IMR-90 (cell line): ENCODE data around the gene DCANP1. TPM values are rescaled to one million over a fixed set of nuclear protein-coding genes. Genes with fewer than 3 reads are reported as not detected.

Source experiments
- ATAC-seq: fragments of 200-7000 bp; cut with Tn5 transposase; 2 replicates; pipeline ENCODE4 v1.9.1; 2020; ENCODE audit warnings: low read depth, mild to moderate bottlenecking, moderate library complexity
- BruUV-seq: library from RNA; stranded (reverse); fragments of 400-500 nt; replicated peaks from 2 replicates; lab custom pipeline; 2021; lab: Mats Ljungman, UMichigan
- CTCF ChIA-PET: fragments of 300-600 bp; formaldehyde crosslinking; extraction: SDS; loops from one replicate; lab custom pipeline; 2021; ENCODE audit warnings: antibody characterized with exemption; lab: Yijun Ruan, JAX
- POLR2A ChIA-PET: fragments of 300-600 bp; sonication (Branson Sonifier 250); formaldehyde crosslinking; loops from one replicate; lab custom pipeline; 2022; ENCODE audit warnings: antibody characterized with exemption; ENCODE audit not compliant: unreplicated experiment; lab: Charles Lee
- DNase-seq: peaks from one replicate; pipeline ENCODE4 v3.0.0; 2013
- H2AFZ ChIP-seq: replicated peaks from 2 replicates; pipeline ENCODE3; 2013; ENCODE audit warnings: low read length, mild to moderate bottlenecking; ENCODE audit not compliant: poor library complexity
- H2AK5ac ChIP-seq: 2 replicates; pipeline ENCODE4 v1.6.1; 2013; ENCODE audit warnings: low read depth, low read length, inconsistent platforms
- H2AK9ac ChIP-seq: replicated peaks from 2 replicates; pipeline ENCODE3; 2013; ENCODE audit warnings: mild to moderate bottlenecking, low read depth, low read length, moderate library complexity; ENCODE audit not compliant: poor library complexity
- H2BK120ac ChIP-seq: 2 replicates; pipeline ENCODE4 v1.6.1; 2013; ENCODE audit warnings: low read depth, low read length, inconsistent platforms
- H2BK15ac ChIP-seq: 3 replicates; pipeline ENCODE4 v1.6.1; 2013; ENCODE audit warnings: low read depth, low read length, inconsistent platforms
- H2BK20ac ChIP-seq: 2 replicates; pipeline ENCODE4 v1.6.1; 2013; ENCODE audit warnings: low read depth, mild to moderate bottlenecking, inconsistent platforms, low read length, moderate library complexity
- H2BK5ac ChIP-seq: 2 replicates; pipeline ENCODE4 v1.6.1; 2013; ENCODE audit warnings: mild to moderate bottlenecking, low read depth, low read length, inconsistent platforms; ENCODE audit not compliant: poor library complexity, severe bottlenecking
- H3K14ac ChIP-seq: replicated peaks from 2 replicates; pipeline ENCODE4 v1.6.1; 2013; ENCODE audit warnings: low read depth, low read length, inconsistent platforms
- H3K18ac ChIP-seq: 2 replicates; pipeline ENCODE4 v1.6.1; 2013; ENCODE audit warnings: low read depth, low read length, control low read depth
- H3K23ac ChIP-seq: 2 replicates; pipeline ENCODE4 v1.6.1; 2013; ENCODE audit warnings: low read depth, low read length, inconsistent platforms
- H3K27ac ChIP-seq: 2 replicates; pipeline ENCODE4 v1.5.1; 2013; ENCODE audit warnings: mild to moderate bottlenecking, control low read depth, low read length; ENCODE audit not compliant: insufficient read depth
- H3K27me3 ChIP-seq: 2 replicates; pipeline ENCODE4 v1.6.1; 2013; ENCODE audit warnings: low read length; ENCODE audit not compliant: control insufficient read depth, insufficient read depth
- H3K36me3 ChIP-seq: 2 replicates; pipeline ENCODE4 v1.6.1; 2013; ENCODE audit warnings: low read length, mixed read lengths; ENCODE audit not compliant: control insufficient read depth, insufficient read depth
- H3K4ac ChIP-seq: 2 replicates; pipeline ENCODE4 v1.6.1; 2013; ENCODE audit warnings: low read depth, low read length, inconsistent platforms
- H3K4me1 ChIP-seq: 2 replicates; pipeline ENCODE4 v1.6.1; 2013; ENCODE audit warnings: low read length, mixed read lengths; ENCODE audit not compliant: control insufficient read depth, insufficient read depth
- H3K4me2 ChIP-seq: 2 replicates; pipeline ENCODE4 v1.6.1; 2013; ENCODE audit warnings: low read depth, mild to moderate bottlenecking, control low read depth, low read length, moderate library complexity
- H3K4me3 ChIP-seq: 2 replicates; pipeline ENCODE4 v1.5.1; 2013; ENCODE audit warnings: low read depth, mild to moderate bottlenecking, control low read depth, low read length, moderate library complexity; ENCODE audit not compliant: insufficient read depth
- H3K56ac ChIP-seq: 2 replicates; pipeline ENCODE4 v1.6.1; 2013; ENCODE audit warnings: low read length, inconsistent platforms; ENCODE audit not compliant: insufficient read depth; ENCODE audit errors: extremely low read depth
- H3K79me1 ChIP-seq, 2 experiments: 2 replicates each; pipeline ENCODE4 v1.6.1; 2013; ENCODE audit warnings: low read length in 2 of 2, inconsistent platforms in 1 of 2, low read depth in 1 of 2
- H3K9ac ChIP-seq: 2 replicates; pipeline ENCODE4 v1.6.1; 2013; ENCODE audit warnings: low read depth, low read length, control low read depth
- H3K9me1 ChIP-seq: 2 replicates; pipeline ENCODE4 v1.6.1; 2013; ENCODE audit warnings: low read length, inconsistent platforms; ENCODE audit not compliant: insufficient read depth
- H3K9me3 ChIP-seq: 2 replicates; pipeline ENCODE4 v1.6.1; 2013; ENCODE audit warnings: low read length; ENCODE audit not compliant: control insufficient read depth, insufficient read depth
- H4K20me1 ChIP-seq: 2 replicates; pipeline ENCODE4 v1.6.1; 2013; ENCODE audit warnings: low read length, inconsistent platforms; ENCODE audit not compliant: insufficient read depth
- H4K5ac ChIP-seq: 2 replicates; pipeline ENCODE4 v1.6.1; 2013; ENCODE audit warnings: mild to moderate bottlenecking, low read depth, low read length, control low read depth
- H4K8ac ChIP-seq, 2 experiments: 2 replicates each; pipeline ENCODE4 v1.6.1; 2013; ENCODE audit warnings: low read depth in 2 of 2, low read length in 2 of 2, control low read depth in 1 of 2, inconsistent platforms in 1 of 2
- H4K91ac ChIP-seq: 2 replicates; pipeline ENCODE4 v1.6.1; 2013; ENCODE audit warnings: low read depth, low read length, inconsistent platforms; ENCODE audit not compliant: insufficient read depth
- BHLHE40 ChIP-seq: fragments of 150-350 bp; IDR thresholded peaks from 2 replicates; pipeline ENCODE4 v1.6.1; 2016; ENCODE audit warnings: mild to moderate bottlenecking, low read depth, low read length
- CEBPB ChIP-seq: IDR thresholded peaks from 2 replicates; pipeline ENCODE4 v1.6.1; 2012; ENCODE audit warnings: low read depth, low read length, improper control_type of control experiment
- CHD1 ChIP-seq: IDR thresholded peaks from 2 replicates; pipeline ENCODE4 v1.6.1; 2012; ENCODE audit warnings: low read depth, low read length, improper control_type of control experiment
- MAZ ChIP-seq: IDR thresholded peaks from 2 replicates; pipeline ENCODE4 v1.6.1; 2012; ENCODE audit warnings: low read depth, mild to moderate bottlenecking, low read length, improper control_type of control experiment, moderate library complexity, borderline replicate concordance
- MXI1 ChIP-seq: IDR thresholded peaks from 2 replicates; pipeline ENCODE4 v1.6.1; 2012; ENCODE audit warnings: low read depth, mild to moderate bottlenecking, low read length, moderate library complexity, borderline replicate concordance
- NFE2L2 ChIP-seq: fragments of 150-350 bp; IDR thresholded peaks from 2 replicates; pipeline ENCODE4 v1.6.1; 2016; ENCODE audit warnings: low read depth, mild to moderate bottlenecking, low read length
- POLR2A ChIP-seq: IDR thresholded peaks from 2 replicates; pipeline ENCODE4 v1.6.1; 2012; ENCODE audit warnings: mild to moderate bottlenecking, low read depth, low read length
- RCOR1 ChIP-seq: IDR thresholded peaks from 2 replicates; pipeline ENCODE4 v1.6.1; 2012; ENCODE audit warnings: mild to moderate bottlenecking, low read length, improper control_type of control experiment; ENCODE audit not compliant: insufficient replicate concordance
- SMC3 ChIP-seq: fragments of 150-350 bp; IDR thresholded peaks from 2 replicates; pipeline ENCODE4 v1.6.1; 2016; ENCODE audit warnings: low read depth, mild to moderate bottlenecking, antibody characterized with exemption, low read length, moderate library complexity
- WGBS, 2 experiments: methylation state at CpG; one replicate each; pipeline versions ENCODE4 v1.1.5 to v1.1.7; 2013; ENCODE audit warnings: missing lambda C conversion rate in 2 of 2; ENCODE audit not compliant: insufficient read length in 1 of 2; ENCODE audit errors: extremely low coverage in 2 of 2; 5-methylcytosine and 5-hydroxymethylcytosine counted together
- dilution Hi-C: fragments of 300-500 bp; cut with HindIII; formaldehyde crosslinking; loops from one replicate; pipeline ENCODE4 v1.14.3; 2018; ENCODE audit warnings: low sequenced_read_pairs; ENCODE audit not compliant: unreplicated experiment
- in situ Hi-C: fragments of 300-500 bp; cut with MboI; formaldehyde crosslinking; loops from 3 replicates; pipeline ENCODE4 v1.14.3; 2019; ENCODE audit warnings: low sequenced_read_pairs, inconsistent platforms, mixed read lengths
- intact Hi-C: fragments of 100-400 bp; cut with micrococcal nuclease; formaldehyde crosslinking; loops from 2 replicates; pipeline ENCODE4 v1.10.0; 2022
- polyA plus RNA-seq, 3 experiments: library from polyadenylated mRNA; depleted of rRNA; stranded (reverse); fragments of >200 nt; gene quantifications; 2 replicates each; pipeline ENCODE4 v1.2.3, GENCODE V29; 2012; ENCODE audit warnings: low replicate concordance in 1 of 3
- total RNA-seq: library from RNA; depleted of rRNA; stranded (reverse); fragments of >200 nt; gene quantifications from 2 replicates; pipeline ENCODE4 v1.2.3, GENCODE V29; 2012
- TF ChIP-seq, protein P1 (sequence below): fragments of 150-350 bp; IDR thresholded peaks from 2 replicates; pipeline ENCODE4 v1.6.1; 2016; ENCODE audit warnings: low read depth, mild to moderate bottlenecking, low read length, moderate library complexity, borderline replicate concordance
- TF ChIP-seq, protein P2 (sequence below): fragments of 150-350 bp; IDR thresholded peaks from 2 replicates; pipeline ENCODE4 v1.6.1; 2017; ENCODE audit warnings: mild to moderate bottlenecking, antibody characterized with exemption, low read length, low read depth

Gene DCANP1
- total and polyA plus RNA-seq, 2 of the 4 experiments (the other 2 are of a cell fraction) = not detected

DNA sequence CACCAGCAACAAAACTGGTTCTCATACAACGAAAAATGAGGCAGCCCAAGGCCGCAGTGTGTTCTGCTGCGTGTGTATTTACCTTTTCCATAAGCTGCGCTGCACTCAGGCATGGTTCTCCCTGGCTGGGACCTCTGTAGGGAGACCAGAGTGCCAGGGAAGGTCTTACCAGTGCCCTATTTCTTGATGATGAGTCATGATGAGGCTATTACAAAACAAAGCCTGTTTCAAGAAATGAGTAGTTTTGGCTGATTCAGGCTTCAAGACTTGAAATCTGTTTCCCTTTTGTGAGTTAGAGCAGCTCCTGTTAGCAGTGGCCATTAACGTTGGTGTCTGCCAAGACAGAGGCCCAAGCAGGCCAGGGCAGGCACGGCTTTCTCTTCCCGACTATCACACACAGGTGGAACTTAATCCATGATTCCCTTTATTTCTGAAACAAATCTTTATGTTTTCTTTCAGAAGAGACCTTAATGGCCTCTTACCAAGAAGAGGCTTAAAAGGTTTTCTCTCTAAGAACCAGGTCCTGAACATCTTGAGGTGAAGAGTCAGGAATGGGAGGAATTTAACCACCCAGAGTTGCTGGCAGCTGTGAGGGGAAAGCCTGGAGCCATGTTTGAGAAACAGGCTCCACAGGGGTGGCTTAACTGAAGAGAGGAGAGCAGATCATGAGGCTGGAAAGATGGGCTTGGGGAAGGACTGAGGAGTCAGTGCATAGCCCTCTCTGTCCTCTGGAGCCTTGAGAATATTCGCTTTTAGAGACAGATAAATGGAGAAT is 46.4 kb upstream of the DCANP1 start (continued):
- no peak for TF ChIP-seq BHLHE40

DNA sequence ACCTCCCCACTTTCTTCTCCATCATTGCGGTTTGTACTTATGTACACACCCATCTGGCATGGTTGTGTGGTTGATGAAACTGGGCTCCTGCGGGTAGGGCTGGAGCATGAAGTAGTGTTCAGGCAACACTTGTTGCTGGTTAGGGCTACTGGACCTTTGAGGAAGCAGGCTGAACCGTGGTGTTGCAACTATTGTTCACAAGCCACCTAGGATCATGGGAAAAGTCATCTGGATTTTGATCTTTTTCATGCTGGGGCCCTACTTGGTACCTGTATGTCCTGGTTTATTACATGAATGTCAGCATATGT is 45.1 kb upstream of the DCANP1 start:
- Histone ChIP-seq H2BK20ac (no peak overlapping the region), H2AFZ (no peak overlapping the region), H3K27me3 (peaks cover 38% of the 10 kb centered on the region), H4K20me1 (no peaks in the 10 kb centered on the region), H3K56ac (no peak overlapping the region), H3K23ac (no peak overlapping the region), H3K36me3 (no peaks in the 10 kb centered on the region), H2BK15ac (no peak overlapping the region), H2AK5ac (no peak overlapping the region), H2AK9ac (no peak overlapping the region), H3K4me1 (peaks cover 15% of the 10 kb centered on the region), H3K27ac (no peak overlapping the region), H2BK5ac (no peak overlapping the region), H3K4me2 (no peak overlapping the region), H3K79me1 (no peaks in the 10 kb centered on the region), H3K4ac (no peak overlapping the region), H3K9ac (no peak overlapping the region), H2BK120ac (no peak overlapping the region), H3K18ac (no peak overlapping the region), H3K9me1 (no peaks in the 10 kb centered on the region), H3K9me3 (no peaks in the 10 kb centered on the region), H3K4me3 (no peak overlapping the region), H4K91ac (no peak overlapping the region), H3K14ac (no peak overlapping the region), H4K8ac (no peak overlapping the region), H4K5ac (no peak overlapping the region)
- intact Hi-C loops = no loop called here
- no TSS peak for BruUV-seq
- DNase-seq (no peak), ATAC-seq (no peak)
- ChIA-PET CTCF (no interaction called here), POLR2A (no interaction called here)
- TF ChIP-seq, protein P1, sequence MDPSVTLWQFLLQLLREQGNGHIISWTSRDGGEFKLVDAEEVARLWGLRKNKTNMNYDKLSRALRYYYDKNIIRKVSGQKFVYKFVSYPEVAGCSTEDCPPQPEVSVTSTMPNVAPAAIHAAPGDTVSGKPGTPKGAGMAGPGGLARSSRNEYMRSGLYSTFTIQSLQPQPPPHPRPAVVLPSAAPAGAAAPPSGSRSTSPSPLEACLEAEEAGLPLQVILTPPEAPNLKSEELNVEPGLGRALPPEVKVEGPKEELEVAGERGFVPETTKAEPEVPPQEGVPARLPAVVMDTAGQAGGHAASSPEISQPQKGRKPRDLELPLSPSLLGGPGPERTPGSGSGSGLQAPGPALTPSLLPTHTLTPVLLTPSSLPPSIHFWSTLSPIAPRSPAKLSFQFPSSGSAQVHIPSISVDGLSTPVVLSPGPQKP = no peak
- TF ChIP-seq RCOR1 (no peak), POLR2A (no peak), CHD1 (no peak), CEBPB (no peak), MAZ (no peak), MXI1 (no peak), SMC3 (no peak), NFE2L2 (no peak)
- TF ChIP-seq, protein P2, sequence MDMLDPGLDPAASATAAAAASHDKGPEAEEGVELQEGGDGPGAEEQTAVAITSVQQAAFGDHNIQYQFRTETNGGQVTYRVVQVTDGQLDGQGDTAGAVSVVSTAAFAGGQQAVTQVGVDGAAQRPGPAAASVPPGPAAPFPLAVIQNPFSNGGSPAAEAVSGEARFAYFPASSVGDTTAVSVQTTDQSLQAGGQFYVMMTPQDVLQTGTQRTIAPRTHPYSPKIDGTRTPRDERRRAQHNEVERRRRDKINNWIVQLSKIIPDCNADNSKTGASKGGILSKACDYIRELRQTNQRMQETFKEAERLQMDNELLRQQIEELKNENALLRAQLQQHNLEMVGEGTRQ = no peak
- 43% methylated on average over 1 of the region's 3 CpGs; no CpG with 5 or more reads in 1 of the 2 experiments for WGBS, 2 experiments
- dilution Hi-C loops = no loop called here
- in situ Hi-C loops = no loop called here
